ENCODE results near the gene SIRPB2. TPM values are rescaled to one million over a fixed set of nuclear protein-coding genes. Genes with fewer than 3 reads are reported as not detected.
A peak's percentile ranks its signal among the peaks of the same experiment; 100 is the strongest.

SIRPB2 gene
- polyA plus RNA-seq, 2 donors, result 0.41 to 0.75 TPM

DNA sequence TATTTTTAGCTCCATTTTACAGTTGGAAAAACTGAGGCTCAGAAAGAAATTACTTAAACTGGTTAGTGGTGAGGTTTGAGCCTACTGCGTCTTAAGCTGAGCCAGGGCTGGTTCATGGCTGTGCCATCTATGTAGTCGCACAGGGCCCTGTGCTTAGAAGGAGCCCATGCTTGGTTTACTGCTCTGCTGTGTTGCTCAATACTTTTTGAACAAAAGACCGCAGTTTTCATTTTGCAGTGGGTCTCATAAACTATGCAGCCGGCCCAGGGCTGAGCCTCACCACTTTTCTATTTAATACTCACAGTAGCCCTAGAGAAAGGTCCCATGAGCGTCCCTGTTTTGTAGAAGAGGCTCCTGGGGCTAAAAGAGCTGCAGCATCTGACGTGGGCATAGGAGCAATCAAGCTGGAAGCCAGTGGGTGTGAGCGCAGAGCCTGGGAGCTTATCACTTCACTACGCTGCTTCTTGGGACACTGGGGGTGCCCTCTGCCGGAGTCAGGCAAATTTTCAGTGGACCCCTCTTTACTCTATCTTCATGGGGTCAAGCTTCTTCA is 501 bp downstream of the SIRPB2 start:
- H3K4me1 ChIP-seq (ENCODE audit: control insufficient read depth in 2 of 2, insufficient read depth in 2 of 2, low read length in 1 of 2), result peaks cover 0 to 2% of the 10 kb centered on the region in 2 donors
- peak overlapping the region; percentile 3 to 85 for H3K27ac ChIP-seq (ENCODE audit: low read depth in 2 of 2, low read length in 1 of 2)
- no peaks in the 10 kb centered on the region for H3K9me3 ChIP-seq (ENCODE audit: control insufficient read depth in 2 of 2, insufficient read depth in 1 of 2, low read depth in 1 of 2, low read length in 1 of 2)
- 76 to 83% methylated on average over 9 of the region's 9 CpGs for WGBS, 2 donors
- no peak overlapping the region for H3K4me3 ChIP-seq (ENCODE audit: low read depth in 1 of 2, low read length in 2 of 2)
- no peaks in the 10 kb centered on the region for H3K36me3 ChIP-seq (ENCODE audit: control insufficient read depth in 2 of 2, insufficient read depth in 2 of 2, low read length in 1 of 2)
- H3K27me3 ChIP-seq (ENCODE audit: control insufficient read depth in 1 of 2, insufficient read depth in 2 of 2, low read length in 2 of 2), result no peaks in the 10 kb centered on the region

DNA sequence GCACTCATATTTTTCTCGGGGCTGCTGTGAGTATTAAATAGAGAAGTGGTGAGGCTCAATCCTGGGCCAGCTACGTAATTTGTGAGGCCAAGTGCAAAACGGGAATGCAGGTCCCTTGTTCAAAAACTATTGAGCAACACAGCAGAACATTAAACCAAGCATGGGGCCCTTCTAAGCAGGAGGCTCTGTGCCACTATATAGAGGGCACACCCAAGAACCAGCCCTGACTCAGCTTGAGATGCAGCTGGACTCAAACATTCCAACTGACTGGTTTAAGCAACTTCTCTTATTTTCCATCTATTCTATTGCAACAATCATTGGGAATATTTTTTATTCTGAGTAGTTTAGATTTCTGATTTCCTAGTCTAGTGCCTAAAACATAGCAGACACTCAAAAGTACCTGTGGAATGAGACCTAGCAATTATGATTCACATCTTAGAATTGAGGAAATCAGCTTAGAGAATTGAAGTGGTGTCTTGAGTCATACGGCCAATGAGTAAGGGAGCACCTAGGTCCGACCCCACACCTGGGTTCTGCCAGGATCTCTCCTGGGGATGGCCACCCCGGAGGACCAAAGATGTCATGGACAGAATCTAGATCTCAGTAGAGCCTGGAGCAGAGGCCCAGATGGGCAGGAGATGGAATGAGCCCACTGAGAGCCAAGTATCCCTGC is 1.3 kb downstream of the SIRPB2 start:
- peaks cover 0 to 2% of the 10 kb centered on the region in 2 donors for H3K4me1 ChIP-seq (ENCODE audit: control insufficient read depth in 2 of 2, insufficient read depth in 2 of 2, low read length in 1 of 2)
- WGBS, 2 donors, result 47 to 59% methylated on average over 6 of the region's 6 CpGs
- H3K27ac ChIP-seq (ENCODE audit: low read depth in 2 of 2, low read length in 1 of 2), result peak overlapping the region; percentile 82 to 85
- H3K36me3 ChIP-seq (ENCODE audit: control insufficient read depth in 2 of 2, insufficient read depth in 2 of 2, low read length in 1 of 2), result no peaks in the 10 kb centered on the region
- H3K4me3 ChIP-seq (ENCODE audit: low read depth in 1 of 2, low read length in 2 of 2), result no peak overlapping the region
- H3K27me3 ChIP-seq (ENCODE audit: control insufficient read depth in 1 of 2, insufficient read depth in 2 of 2, low read length in 2 of 2), result no peaks in the 10 kb centered on the region
- no peaks in the 10 kb centered on the region for H3K9me3 ChIP-seq (ENCODE audit: control insufficient read depth in 2 of 2, insufficient read depth in 1 of 2, low read depth in 1 of 2, low read length in 1 of 2)

DNA sequence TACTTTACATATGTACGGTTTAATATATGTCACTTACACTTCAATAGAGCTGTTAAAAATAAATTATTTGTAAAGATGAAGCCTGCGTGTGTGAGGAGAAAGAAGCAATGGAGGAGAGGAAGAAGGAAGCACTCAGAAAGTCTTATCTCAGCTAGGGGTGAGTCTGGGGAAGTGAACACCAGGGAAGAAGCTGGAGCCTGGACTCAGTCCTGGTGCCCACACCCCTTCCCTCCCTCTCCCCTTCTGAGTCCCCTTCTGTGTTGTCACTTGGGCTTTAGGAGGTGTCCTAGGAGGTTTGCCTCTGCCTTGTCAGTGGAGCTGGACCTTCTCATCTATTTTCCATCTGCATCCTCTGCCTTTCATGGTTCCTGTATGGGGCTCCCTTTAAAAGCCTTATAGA is 1.9 kb downstream of the SIRPB2 start:
- H3K36me3 ChIP-seq (ENCODE audit: control insufficient read depth in 2 of 2, insufficient read depth in 2 of 2, low read length in 1 of 2), result no peaks in the 10 kb centered on the region
- no peaks in the 10 kb centered on the region for H3K27me3 ChIP-seq (ENCODE audit: control insufficient read depth in 1 of 2, insufficient read depth in 2 of 2, low read length in 2 of 2)
- H3K4me1 ChIP-seq (ENCODE audit: control insufficient read depth in 2 of 2, insufficient read depth in 2 of 2, low read length in 1 of 2), result peaks cover 0 to 2% of the 10 kb centered on the region in 2 donors
- no peak overlapping the region for H3K4me3 ChIP-seq (ENCODE audit: low read depth in 1 of 2, low read length in 2 of 2)
- no peaks in the 10 kb centered on the region for H3K9me3 ChIP-seq (ENCODE audit: control insufficient read depth in 2 of 2, insufficient read depth in 1 of 2, low read depth in 1 of 2, low read length in 1 of 2)
- 75 to 85% methylated on average over 2 of the region's 2 CpGs for WGBS, 2 donors
- peak overlapping the region; percentile 77 to 85 for H3K27ac ChIP-seq (ENCODE audit: low read depth in 2 of 2, low read length in 1 of 2)

DNA sequence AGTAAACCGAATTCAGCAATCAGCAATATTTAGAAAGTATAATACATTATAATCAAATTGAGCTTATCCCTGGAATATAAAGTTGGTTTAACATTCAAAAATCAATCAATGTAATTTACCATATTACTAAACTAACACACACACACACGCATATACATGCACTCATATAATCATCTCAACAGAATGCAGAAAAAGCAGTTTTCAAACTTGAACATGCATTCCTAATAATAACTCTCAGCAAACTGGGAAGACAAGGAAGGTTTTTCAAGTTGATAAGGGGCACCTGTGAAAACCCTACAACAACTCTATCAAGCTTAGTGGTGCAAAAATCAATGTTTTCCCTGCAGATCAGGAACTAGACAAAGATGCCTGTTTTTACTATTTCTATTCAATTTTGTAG is 4.7 kb downstream of the SIRPB2 start:
- H3K4me3 ChIP-seq (ENCODE audit: low read depth in 1 of 2, low read length in 2 of 2), result no peak overlapping the region
- WGBS, 2 donors, result 66 to 78% methylated on average over 2 of the region's 2 CpGs
- no peaks in the 10 kb centered on the region for H3K9me3 ChIP-seq (ENCODE audit: control insufficient read depth in 2 of 2, insufficient read depth in 1 of 2, low read depth in 1 of 2, low read length in 1 of 2)
- H3K4me1 ChIP-seq (ENCODE audit: control insufficient read depth in 2 of 2, insufficient read depth in 2 of 2, low read length in 1 of 2), result peaks cover 0 to 2% of the 10 kb centered on the region in 2 donors
- no peaks in the 10 kb centered on the region for H3K36me3 ChIP-seq (ENCODE audit: control insufficient read depth in 2 of 2, insufficient read depth in 2 of 2, low read length in 1 of 2)
- no peak overlapping the region for H3K27ac ChIP-seq (ENCODE audit: low read depth in 2 of 2, low read length in 1 of 2)
- no peaks in the 10 kb centered on the region for H3K27me3 ChIP-seq (ENCODE audit: control insufficient read depth in 1 of 2, insufficient read depth in 2 of 2, low read length in 2 of 2)

DNA sequence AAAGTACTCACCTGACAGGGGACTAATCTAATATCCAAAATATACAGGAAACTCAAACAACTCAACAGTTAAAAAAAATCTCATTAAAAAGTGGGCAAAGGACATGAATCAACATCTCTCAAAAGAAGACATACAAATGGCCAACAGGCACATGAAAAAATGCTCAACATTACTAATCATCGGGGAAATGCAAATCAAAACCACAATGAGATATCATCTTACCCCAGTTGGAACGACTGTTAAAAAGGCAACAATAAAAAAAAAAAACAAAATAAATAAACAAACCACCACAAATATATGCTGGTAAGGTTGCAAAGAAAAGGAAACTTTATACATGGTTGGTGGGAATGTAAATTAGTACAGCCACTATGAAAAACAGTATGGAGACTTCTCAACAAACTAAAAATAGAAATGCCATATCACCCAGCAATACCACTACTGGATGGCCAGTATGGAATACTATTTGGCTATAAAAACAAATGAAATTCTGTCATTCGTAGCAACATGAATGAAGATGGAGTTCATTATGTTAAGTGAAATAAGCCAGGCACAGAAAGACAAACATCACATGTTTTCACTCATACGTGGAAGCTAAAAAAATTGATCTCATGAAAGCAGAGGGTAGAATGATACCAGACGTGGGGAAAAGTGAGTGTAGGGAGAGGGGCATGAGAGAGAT is 6.6 kb downstream of the SIRPB2 start:
- Histone ChIP-seq H3K4me3 (ENCODE audit: low read depth in 1 of 2, low read length in 2 of 2) (no peak overlapping the region), H3K36me3 (ENCODE audit: control insufficient read depth in 2 of 2, insufficient read depth in 2 of 2, low read length in 1 of 2) (no peaks in the 10 kb centered on the region), H3K9me3 (ENCODE audit: control insufficient read depth in 2 of 2, insufficient read depth in 1 of 2, low read depth in 1 of 2, low read length in 1 of 2) (no peaks in the 10 kb centered on the region), H3K27me3 (ENCODE audit: control insufficient read depth in 1 of 2, insufficient read depth in 2 of 2, low read length in 2 of 2) (no peaks in the 10 kb centered on the region), H3K4me1 (ENCODE audit: control insufficient read depth in 2 of 2, insufficient read depth in 2 of 2, low read length in 1 of 2) (peaks cover 0 to 2% of the 10 kb centered on the region in 2 donors), H3K27ac (ENCODE audit: low read depth in 2 of 2, low read length in 1 of 2) (no peak overlapping the region)
- 48 to 56% methylated on average over 5 of the region's 5 CpGs for WGBS, 2 donors

DNA sequence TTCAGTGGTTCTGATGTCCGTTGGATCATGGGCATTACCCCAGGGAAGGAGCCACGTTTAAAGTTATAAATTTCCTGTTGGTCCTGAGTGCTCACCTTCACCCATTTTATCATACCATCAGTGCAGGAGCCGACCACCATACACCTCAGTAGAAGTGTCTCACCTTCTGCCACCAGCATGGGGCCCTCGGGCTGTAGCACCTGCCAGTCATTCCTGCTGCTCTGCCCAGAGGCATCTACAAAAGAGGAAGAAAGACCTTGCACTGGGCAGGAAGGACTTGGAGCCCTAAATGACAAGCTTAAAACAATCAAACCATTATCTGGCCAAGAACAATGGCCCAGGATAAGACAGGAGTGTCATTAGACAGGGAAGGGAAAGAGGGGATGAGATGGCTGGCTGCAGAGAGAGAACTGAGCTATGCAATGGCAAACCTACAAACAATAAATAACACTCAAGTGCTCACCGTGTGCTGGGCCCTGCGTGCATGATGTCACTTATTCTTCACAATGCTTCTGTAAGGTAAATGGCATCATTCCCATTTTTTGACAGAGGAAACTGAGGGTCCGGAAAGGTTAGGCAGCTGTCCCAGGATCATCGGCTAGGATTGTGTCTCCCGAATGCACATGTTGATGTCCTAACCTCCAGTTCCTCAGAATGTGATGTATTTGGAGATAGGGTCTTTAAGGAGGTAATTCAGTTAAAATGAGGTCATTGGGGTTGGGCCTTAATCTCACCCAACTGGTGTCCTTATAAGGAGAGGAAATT is 11.2 kb downstream of the SIRPB2 start:
- Histone ChIP-seq H3K4me3 (ENCODE audit: low read depth in 1 of 2, low read length in 2 of 2) (no peak overlapping the region), H3K36me3 (ENCODE audit: control insufficient read depth in 2 of 2, insufficient read depth in 2 of 2, low read length in 1 of 2) (no peaks in the 10 kb centered on the region), H3K27me3 (ENCODE audit: control insufficient read depth in 1 of 2, insufficient read depth in 2 of 2, low read length in 2 of 2) (no peaks in the 10 kb centered on the region), H3K9me3 (ENCODE audit: control insufficient read depth in 2 of 2, insufficient read depth in 1 of 2, low read depth in 1 of 2, low read length in 1 of 2) (no peaks in the 10 kb centered on the region), H3K27ac (ENCODE audit: low read depth in 2 of 2, low read length in 1 of 2) (no peak overlapping the region), H3K4me1 (ENCODE audit: control insufficient read depth in 2 of 2, insufficient read depth in 2 of 2, low read length in 1 of 2) (peaks cover 0 to 4% of the 10 kb centered on the region in 2 donors)
- 74 to 85% methylated on average over 9 of the region's 9 CpGs for WGBS, 2 donors

DNA sequence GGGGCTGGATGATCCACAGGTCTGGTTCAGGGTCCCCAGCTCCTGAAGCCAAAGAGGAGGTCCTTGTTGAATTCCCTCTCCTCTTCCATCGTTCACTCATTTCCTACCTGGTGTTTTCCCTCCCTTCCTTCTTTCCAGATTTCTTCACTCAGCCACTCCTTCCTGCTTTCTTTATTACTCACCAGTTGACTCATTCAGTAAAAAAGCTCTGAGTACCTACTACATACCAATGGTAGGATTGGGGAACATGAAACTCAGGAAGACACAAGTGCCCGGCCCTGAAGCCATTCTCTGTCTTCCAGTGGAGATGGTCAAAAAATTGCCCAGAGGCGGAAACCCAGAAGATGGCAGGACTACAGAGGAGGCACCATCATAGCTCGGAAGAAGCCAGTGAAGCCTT is 12.7 kb downstream of the SIRPB2 start:
- Histone ChIP-seq H3K9me3 (ENCODE audit: control insufficient read depth in 2 of 2, insufficient read depth in 1 of 2, low read depth in 1 of 2, low read length in 1 of 2) (no peaks in the 10 kb centered on the region), H3K27ac (ENCODE audit: low read depth in 2 of 2, low read length in 1 of 2) (peak overlapping the region; percentile 96 to 97), H3K27me3 (ENCODE audit: control insufficient read depth in 1 of 2, insufficient read depth in 2 of 2, low read length in 2 of 2) (no peaks in the 10 kb centered on the region), H3K4me1 (ENCODE audit: control insufficient read depth in 2 of 2, insufficient read depth in 2 of 2, low read length in 1 of 2) (peaks cover 0 to 7% of the 10 kb centered on the region in 2 donors), H3K36me3 (ENCODE audit: control insufficient read depth in 2 of 2, insufficient read depth in 2 of 2, low read length in 1 of 2) (no peaks in the 10 kb centered on the region), H3K4me3 (ENCODE audit: low read depth in 1 of 2, low read length in 2 of 2) (no peak overlapping the region)
- 47 to 64% methylated on average over 4 of the region's 4 CpGs for WGBS, 2 donors

DNA sequence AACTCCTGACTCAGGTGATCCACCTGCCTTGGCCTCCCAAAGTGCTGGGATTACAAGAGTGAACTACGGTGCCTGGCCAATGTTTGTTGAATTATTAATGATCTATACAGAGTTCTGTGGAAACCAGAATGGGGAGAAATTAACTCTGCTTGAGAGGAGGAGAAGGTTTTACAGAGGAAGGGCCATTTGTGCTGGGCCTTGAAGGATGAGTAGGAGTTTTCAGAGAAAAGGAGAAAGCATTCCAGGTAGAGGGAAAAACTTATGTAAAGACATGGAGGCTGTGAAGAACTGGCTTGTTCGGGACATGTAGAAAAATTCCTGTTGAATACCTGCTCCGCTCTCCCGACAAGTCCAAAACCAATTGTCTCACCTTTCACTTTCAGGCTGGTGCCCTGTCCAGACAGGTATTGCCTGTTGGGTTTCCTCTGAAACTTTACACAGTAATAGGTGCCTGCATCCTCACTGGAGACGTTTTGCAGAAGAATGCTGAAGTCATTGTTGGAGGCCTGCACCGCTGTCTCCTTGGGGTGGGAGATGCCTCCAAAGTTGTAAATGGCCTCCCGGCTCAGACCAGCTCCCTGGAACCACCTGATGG is 13.2 kb downstream of the SIRPB2 start:
- peak overlapping the region; percentile 96 to 97 for H3K27ac ChIP-seq (ENCODE audit: low read depth in 2 of 2, low read length in 1 of 2)

More for the DNA sequence above, 13.2 kb downstream of the SIRPB2 start:
- Histone ChIP-seq H3K27me3 (ENCODE audit: control insufficient read depth in 1 of 2, insufficient read depth in 2 of 2, low read length in 2 of 2) (no peaks in the 10 kb centered on the region), H3K9me3 (ENCODE audit: control insufficient read depth in 2 of 2, insufficient read depth in 1 of 2, low read depth in 1 of 2, low read length in 1 of 2) (no peaks in the 10 kb centered on the region), H3K4me3 (ENCODE audit: low read depth in 1 of 2, low read length in 2 of 2) (no peak overlapping the region), H3K4me1 (ENCODE audit: control insufficient read depth in 2 of 2, insufficient read depth in 2 of 2, low read length in 1 of 2) (peaks cover 0 to 7% of the 10 kb centered on the region in 2 donors), H3K36me3 (ENCODE audit: control insufficient read depth in 2 of 2, insufficient read depth in 2 of 2, low read length in 1 of 2) (no peaks in the 10 kb centered on the region)
- WGBS, 2 donors, result 51 to 67% methylated on average over 7 of the region's 7 CpGs
